Spinal cord (tissue), 10 donors: ENCODE results near the gene MX2. TPM values are rescaled to one million over a fixed set of nuclear protein-coding genes. Genes with fewer than 3 reads are reported as not detected.

Experiments
- DNase-seq, 6 donors: peaks; one replicate each; pipeline versions ENCODE4 v3.0.0 to v3.0.0-alpha.2; 2013 to 2015; ENCODE audit warnings: low spot score in 6 of 6, low read depth in 4 of 6
- H3K27ac ChIP-seq: one replicate; pipeline ENCODE4 v1.5.1; 2013; ENCODE audit warnings: low read depth, low read length, control low read depth
- H3K27me3 ChIP-seq: one replicate; pipeline ENCODE4 v1.6.1; 2013; ENCODE audit warnings: low read length; ENCODE audit not compliant: control insufficient read depth, insufficient read depth
- H3K36me3 ChIP-seq: one replicate; pipeline ENCODE4 v1.6.1; 2013; ENCODE audit warnings: low read length; ENCODE audit not compliant: control insufficient read depth, insufficient read depth
- H3K4me1 ChIP-seq: one replicate; pipeline ENCODE4 v1.6.1; 2013; ENCODE audit warnings: low read length; ENCODE audit not compliant: control insufficient read depth, insufficient read depth
- H3K4me3 ChIP-seq: one replicate; pipeline ENCODE4 v1.5.1; 2013; ENCODE audit warnings: low read depth, low read length, control low read depth
- H3K9me3 ChIP-seq: one replicate; pipeline ENCODE4 v1.6.1; 2013; ENCODE audit warnings: low read length; ENCODE audit not compliant: control insufficient read depth, insufficient read depth
- WGBS: methylation state at CpG from one replicate; pipeline ENCODE4 v1.1.5; 2013; ENCODE audit warnings: missing lambda C conversion rate; ENCODE audit not compliant: insufficient coverage; 5-methylcytosine and 5-hydroxymethylcytosine counted together
- polyA plus RNA-seq, 2 donors: library from polyadenylated mRNA; unstranded; fragments of 120-200 nt; gene quantifications; one replicate each; pipeline ENCODE4 v1.2.1, GENCODE V29; 2013; ENCODE audit not compliant: insufficient read length in 2 of 2
- total RNA-seq, 2 donors: library from RNA; depleted of rRNA in 1 of 2; stranded (reverse); fragments of 120-200 nt in 1 of 2; fragments of >200 nt in 1 of 2; gene quantifications; one replicate each; pipeline versions ENCODE4 v1.2.3 to v1.2.4, GENCODE V29; 2013 to 2014
- donor health status: healthy.

MX2 gene
- total and polyA plus RNA-seq, 4 donors: 0.90 to 3.2 (median 1.2) TPM

GRCh38 chr21:41397471-41397891, 35.7 kb downstream of the MX2 start:
- H3K9me3 ChIP-seq: no peaks in the 10 kb centered on the region
- no peaks in the 10 kb centered on the region for H3K4me1 ChIP-seq
- H3K4me3 ChIP-seq: no peak overlapping the region
- no peaks in the 10 kb centered on the region for H3K36me3 ChIP-seq
- no peak for DNase-seq
- no peaks in the 10 kb centered on the region for H3K27me3 ChIP-seq
- no peak overlapping the region for H3K27ac ChIP-seq
- WGBS: 83% methylated on average over 7 of the region's 7 CpGs

- H3K36me3 ChIP-seq: no peaks in the 10 kb centered on the region
- H3K27ac ChIP-seq: no peak overlapping the region
- no peaks in the 10 kb centered on the region for H3K27me3 ChIP-seq
- no peaks in the 10 kb centered on the region for H3K4me1 ChIP-seq
- no peak overlapping the region for H3K4me3 ChIP-seq
- no peak for DNase-seq
- no peaks in the 10 kb centered on the region for H3K9me3 ChIP-seq
- WGBS: 100% methylated on average over 2 of the region's 4 CpGs
Measured at GRCh38 chr21:41398251-41398650, 36.4 kb downstream of the MX2 start.

- H3K9me3 ChIP-seq: no peaks in the 10 kb centered on the region
- H3K4me3 ChIP-seq: no peak overlapping the region
- whole genome bisulfite sequencing: 90% methylated on average over 3 of the region's 16 CpGs
- no peak overlapping the region for H3K27ac ChIP-seq
- H3K27me3 ChIP-seq: no peaks in the 10 kb centered on the region
- no peak for DNase-seq
- H3K4me1 ChIP-seq: no peaks in the 10 kb centered on the region
- no peaks in the 10 kb centered on the region for H3K36me3 ChIP-seq
Measured at GRCh38 chr21:41398831-41399230, 37.0 kb downstream of the MX2 start.

GRCh38 chr21:41399246-41399800, 37.5 kb downstream of the MX2 start:
- 95% methylated on average over 5 of the region's 7 CpGs for WGBS
- no peak overlapping the region for H3K27ac ChIP-seq
- no peak for DNase-seq
- H3K4me1 ChIP-seq: no peaks in the 10 kb centered on the region
- no peak overlapping the region for H3K4me3 ChIP-seq
- no peaks in the 10 kb centered on the region for H3K27me3 ChIP-seq
- no peaks in the 10 kb centered on the region for H3K9me3 ChIP-seq
- no peaks in the 10 kb centered on the region for H3K36me3 ChIP-seq

- H3K4me3 ChIP-seq: no peak overlapping the region
- no peaks in the 10 kb centered on the region for H3K4me1 ChIP-seq
- no peaks in the 10 kb centered on the region for H3K27me3 ChIP-seq
- 90% methylated on average over 11 of the region's 11 CpGs for WGBS
- no peak for DNase-seq
- H3K9me3 ChIP-seq: no peaks in the 10 kb centered on the region
- H3K36me3 ChIP-seq: no peaks in the 10 kb centered on the region
- H3K27ac ChIP-seq: no peak overlapping the region
Measured at GRCh38 chr21:41402231-41402630, 40.4 kb downstream of the MX2 start.

- Histone ChIP-seq H3K27ac (no peak overlapping the region), H3K36me3 (no peaks in the 10 kb centered on the region), H3K27me3 (no peaks in the 10 kb centered on the region), H3K4me3 (no peak overlapping the region), H3K4me1 (no peaks in the 10 kb centered on the region), H3K9me3 (no peaks in the 10 kb centered on the region)
- no peak for DNase-seq
- WGBS: 95% methylated on average over 10 of the region's 10 CpGs
Measured at GRCh38 chr21:41402796-41403195, 41.0 kb downstream of the MX2 start.

GRCh38 chr21:41403331-41403730, 41.5 kb downstream of the MX2 start:
- Histone ChIP-seq H3K4me3 (no peak overlapping the region), H3K4me1 (no peaks in the 10 kb centered on the region), H3K9me3 (no peaks in the 10 kb centered on the region), H3K27ac (no peak overlapping the region), H3K27me3 (no peaks in the 10 kb centered on the region), H3K36me3 (no peaks in the 10 kb centered on the region)
- no peak for DNase-seq
- WGBS: 79% methylated on average over 7 of the region's 9 CpGs

GRCh38 chr21:41403966-41404365, 42.1 kb downstream of the MX2 start:
- Histone ChIP-seq H3K27me3 (no peaks in the 10 kb centered on the region), H3K36me3 (no peaks in the 10 kb centered on the region), H3K9me3 (no peaks in the 10 kb centered on the region), H3K4me3 (no peak overlapping the region), H3K4me1 (no peaks in the 10 kb centered on the region), H3K27ac (no peak overlapping the region)
- 89% methylated on average over 10 of the region's 10 CpGs for WGBS
- DNase-seq: no peak

- Histone ChIP-seq H3K9me3 (no peaks in the 10 kb centered on the region), H3K27me3 (no peaks in the 10 kb centered on the region), H3K4me3 (no peak overlapping the region), H3K36me3 (no peaks in the 10 kb centered on the region), H3K4me1 (no peaks in the 10 kb centered on the region), H3K27ac (no peak overlapping the region)
- DNase-seq: no peak
- WGBS: 90% methylated on average over 3 of the region's 4 CpGs
Measured at GRCh38 chr21:41405321-41405720, 43.5 kb downstream of the MX2 start.

GRCh38 chr21:41406340-41406739, 44.5 kb downstream of the MX2 start:
- Histone ChIP-seq H3K27ac (no peak overlapping the region), H3K4me3 (no peak overlapping the region), H3K27me3 (no peaks in the 10 kb centered on the region), H3K9me3 (no peaks in the 10 kb centered on the region), H3K36me3 (no peaks in the 10 kb centered on the region), H3K4me1 (no peaks in the 10 kb centered on the region)
- 100% methylated on average over 2 of the region's 6 CpGs for WGBS
- DNase-seq: no peak
